GM19455 (cell line): ENCODE results near the gene VTA1.
"Not testable (repeated sequence)": the region's sequence is repeated elsewhere in the genome, so short reads cannot be mapped to it uniquely, and the experiment has no call there.

Source experiments
- ATAC-seq: cut with Tn5 transposase; IDR thresholded peaks from one replicate; pipeline ENCODE4 v1.9.1; 2021; ENCODE audit not compliant: unreplicated experiment

Gene VTA1

GRCh38 chr6:142167486-142167885, 20.4 kb downstream of the VTA1 start:
- no peak for ATAC-seq

- ATAC-seq = no peak
Observed at GRCh38 chr6:142171351-142171750, 24.3 kb downstream of the VTA1 start.

- ATAC-seq = no peak
Observed at GRCh38 chr6:142172758-142173157, 25.7 kb downstream of the VTA1 start.

GRCh38 chr6:142173980-142174379, 26.9 kb downstream of the VTA1 start:
- ATAC-seq = no peak

- no peak for ATAC-seq
Observed at GRCh38 chr6:142174703-142175102, 27.6 kb downstream of the VTA1 start.

- ATAC-seq = no peak
Observed at GRCh38 chr6:142178129-142178528, 31.1 kb downstream of the VTA1 start.

GRCh38 chr6:142182004-142182403, 34.9 kb downstream of the VTA1 start:
- ATAC-seq = no peak

- ATAC-seq = no peak
Observed at GRCh38 chr6:142183351-142183750, 36.3 kb downstream of the VTA1 start.

- no peak for ATAC-seq
Observed at GRCh38 chr6:142184307-142184706, 37.2 kb downstream of the VTA1 start.

GRCh38 chr6:142185641-142186040, 38.6 kb downstream of the VTA1 start:
- ATAC-seq = no peak

- ATAC-seq = no peak
Observed at GRCh38 chr6:142187209-142187608, 40.1 kb downstream of the VTA1 start.

GRCh38 chr6:142188341-142188740, 41.3 kb downstream of the VTA1 start:
- ATAC-seq = not testable (repeated sequence)

- no peak for ATAC-seq
Observed at GRCh38 chr6:142189057-142189456, 42.0 kb downstream of the VTA1 start.

- ATAC-seq = no peak
Observed at GRCh38 chr6:142192343-142192742, 45.3 kb downstream of the VTA1 start.

GRCh38 chr6:142193621-142194020, 46.6 kb downstream of the VTA1 start:
- no peak for ATAC-seq

- no peak for ATAC-seq
Observed at GRCh38 chr6:142195862-142196541, 48.9 kb downstream of the VTA1 start.

- no peak for ATAC-seq
Observed at GRCh38 chr6:142200846-142201628, 54.0 kb downstream of the VTA1 start.

GRCh38 chr6:142207265-142207877, 60.3 kb downstream of the VTA1 start:
- no peak for ATAC-seq

GRCh38 chr6:142210606-142211005, 63.5 kb downstream of the VTA1 start:
- no peak for ATAC-seq

GRCh38 chr6:142213402-142213801, 66.3 kb downstream of the VTA1 start:
- no peak for ATAC-seq

GRCh38 chr6:142218446-142218845, 71.4 kb downstream of the VTA1 start:
- no peak for ATAC-seq

GRCh38 chr6:142222022-142222421, 75.0 kb downstream of the VTA1 start:
- no peak for ATAC-seq
